HPDE6-E6E7 (cell line): ENCODE measurements around the gene CIITA.

Experiments
- DNase-seq: peaks from one replicate; pipeline ENCODE4 v3.0.0; 2011; ENCODE audit warnings: missing footprints; ENCODE audit errors: extremely low spot score

The CIITA gene

GRCh38 chr16:10880594-10881452 is 3.8 kb downstream of the CIITA start:
- no peak for DNase-seq

- no peak for DNase-seq
These were observed 4.6 kb downstream of the CIITA start for GRCh38 chr16:10881479-10882030.

- peak; percentile 37 for DNase-seq
These were observed 6.0 kb downstream of the CIITA start for GRCh38 chr16:10883004-10883403.

GRCh38 chr16:10885246-10885645 is 8.2 kb downstream of the CIITA start:
- DNase-seq = no peak

GRCh38 chr16:10888320-10888937 is 11.4 kb downstream of the CIITA start:
- no peak for DNase-seq

- DNase-seq = no peak
These were observed 12.9 kb downstream of the CIITA start for GRCh38 chr16:10889855-10890254.

GRCh38 chr16:10892782-10893318 is 15.8 kb downstream of the CIITA start:
- DNase-seq = no peak

- DNase-seq = no peak
These were observed 18.3 kb downstream of the CIITA start for GRCh38 chr16:10895053-10895946.

- no peak for DNase-seq
These were observed 19.2 kb downstream of the CIITA start for GRCh38 chr16:10896165-10896564.

GRCh38 chr16:10896723-10897122 is 19.7 kb downstream of the CIITA start:
- no peak for DNase-seq

- no peak for DNase-seq
These were observed 20.1 kb downstream of the CIITA start for GRCh38 chr16:10897134-10897533.

- DNase-seq = no peak
These were observed 26.0 kb downstream of the CIITA start for GRCh38 chr16:10902999-10903398.

GRCh38 chr16:10906482-10906881 is 29.5 kb downstream of the CIITA start:
- DNase-seq = no peak

- DNase-seq = no peak
These were observed 30.1 kb downstream of the CIITA start for GRCh38 chr16:10906914-10907756.

GRCh38 chr16:10907757-10908045 is 30.7 kb downstream of the CIITA start:
- no peak for DNase-seq

GRCh38 chr16:10911267-10911666 is 34.3 kb downstream of the CIITA start:
- DNase-seq = no peak

GRCh38 chr16:10916534-10916933 is 39.5 kb downstream of the CIITA start:
- no peak for DNase-seq

GRCh38 chr16:10918294-10919002 is 41.4 kb downstream of the CIITA start:
- DNase-seq = peak; percentile 80

GRCh38 chr16:10919003-10919351 is 42.0 kb downstream of the CIITA start:
- DNase-seq = no peak

- no peak for DNase-seq
These were observed 43.9 kb downstream of the CIITA start for GRCh38 chr16:10920726-10921427.
